HCT116 (cell line): Measurements from ENCODE around the gene SLC12A3.

ENCODE experiments used
- ATF3 ChIP-seq: IDR thresholded peaks from 2 replicates; pipeline ENCODE4 v1.6.1; 2012
- CBX3 ChIP-seq: IDR thresholded peaks from 2 replicates; pipeline ENCODE4 v1.6.1; 2012; ENCODE audit warnings: low read depth
- EGR1 ChIP-seq: IDR thresholded peaks from 2 replicates; pipeline ENCODE4 v1.6.1; 2012; ENCODE audit warnings: low read depth
- RAD21 ChIP-seq: IDR thresholded peaks from 2 replicates; pipeline ENCODE4 v1.6.1; 2012; ENCODE audit warnings: low read depth, mild to moderate bottlenecking
- TF ChIP-seq, protein P1 (sequence below), 3 experiments: fragments of 200-600 bp in 1 of 3; sonication (generic) in 1 of 3; IDR thresholded peaks in 2 of 3; conservative IDR thresholded peaks in 1 of 3; 2 replicates each; pipeline ENCODE4 v1.5.1; 2012 to 2017; ENCODE audit warnings: low read depth in 2 of 3, low read length in 2 of 3, antibody characterized with exemption in 1 of 3, borderline replicate concordance in 1 of 3, control low read depth in 1 of 3, mild to moderate bottlenecking in 1 of 3, mixed read lengths in 1 of 3, mixed run types in 1 of 3, moderate library complexity in 1 of 3; ENCODE audit not compliant: insufficient read depth in 1 of 3

DNA sequence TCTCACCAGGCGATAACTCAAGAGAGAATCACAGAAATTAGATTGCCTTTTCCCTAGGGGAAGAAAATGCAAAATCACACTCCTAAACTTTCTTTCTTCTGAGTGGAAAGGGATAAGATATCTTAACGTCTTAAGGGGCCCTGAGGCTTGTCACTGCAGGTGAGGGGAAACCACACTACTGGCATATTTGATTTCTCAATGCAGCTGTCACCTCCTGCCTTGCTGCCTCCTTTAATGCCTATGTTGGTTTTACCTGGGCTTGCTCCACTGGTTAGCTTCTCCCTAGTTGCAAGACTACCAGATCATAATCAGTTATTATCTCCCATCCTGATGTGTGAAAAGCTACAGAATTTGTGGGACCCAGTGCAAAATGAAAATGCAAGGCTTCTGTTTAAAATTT is 62.5 kb downstream of the SLC12A3 start:
- TF ChIP-seq, protein P1, sequence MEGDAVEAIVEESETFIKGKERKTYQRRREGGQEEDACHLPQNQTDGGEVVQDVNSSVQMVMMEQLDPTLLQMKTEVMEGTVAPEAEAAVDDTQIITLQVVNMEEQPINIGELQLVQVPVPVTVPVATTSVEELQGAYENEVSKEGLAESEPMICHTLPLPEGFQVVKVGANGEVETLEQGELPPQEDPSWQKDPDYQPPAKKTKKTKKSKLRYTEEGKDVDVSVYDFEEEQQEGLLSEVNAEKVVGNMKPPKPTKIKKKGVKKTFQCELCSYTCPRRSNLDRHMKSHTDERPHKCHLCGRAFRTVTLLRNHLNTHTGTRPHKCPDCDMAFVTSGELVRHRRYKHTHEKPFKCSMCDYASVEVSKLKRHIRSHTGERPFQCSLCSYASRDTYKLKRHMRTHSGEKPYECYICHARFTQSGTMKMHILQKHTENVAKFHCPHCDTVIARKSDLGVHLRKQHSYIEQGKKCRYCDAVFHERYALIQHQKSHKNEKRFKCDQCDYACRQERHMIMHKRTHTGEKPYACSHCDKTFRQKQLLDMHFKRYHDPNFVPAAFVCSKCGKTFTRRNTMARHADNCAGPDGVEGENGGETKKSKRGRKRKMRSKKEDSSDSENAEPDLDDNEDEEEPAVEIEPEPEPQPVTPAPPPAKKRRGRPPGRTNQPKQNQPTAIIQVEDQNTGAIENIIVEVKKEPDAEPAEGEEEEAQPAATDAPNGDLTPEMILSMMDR (IDR thresholded peaks at IDR 0.05 in 2 of 3, conservative IDR thresholded peaks at IDR 0.05 in 1 of 3; ENCODE audit: borderline replicate concordance in 1 of 3, insufficient read depth in 1 of 3, low read depth in 2 of 3, low read length in 2 of 3): no peak
- TF ChIP-seq ATF3 (no peak), EGR1 (no peak), CBX3 (no peak), RAD21 (no peak)
